Mesenchymal stem cell (in vitro differentiated cells and primary cell): Measurements from ENCODE around the gene PSMG1.
A peak's percentile ranks its signal among the peaks of the same experiment; 100 is the strongest.
"Not testable (repeated sequence)": the region's sequence is repeated elsewhere in the genome, so short reads cannot be mapped to it uniquely, and the experiment has no call there.

Experiments used
- DNase-seq: peaks from one replicate; pipeline ENCODE4 v3.0.0-alpha.2; 2013
- H2AFZ ChIP-seq: one replicate; pipeline ENCODE4 v1.6.1; 2013; ENCODE audit warnings: low read depth, mild to moderate bottlenecking, control low read depth, inconsistent platforms, low read length, moderate library complexity
- H2AK5ac ChIP-seq: 2 replicates; pipeline ENCODE4 v1.6.1; 2013; ENCODE audit warnings: low read length, moderate library complexity, mild to moderate bottlenecking, inconsistent platforms; ENCODE audit not compliant: severe bottlenecking
- H2BK120ac ChIP-seq: one replicate; pipeline ENCODE4 v1.6.1; 2013; ENCODE audit warnings: low read depth, mild to moderate bottlenecking, inconsistent platforms, low read length, moderate library complexity
- H2BK12ac ChIP-seq, 2 experiments: one replicate each; pipeline ENCODE4 v1.6.1; 2013; ENCODE audit warnings: inconsistent platforms in 2 of 2, low read length in 2 of 2, mild to moderate bottlenecking in 2 of 2, moderate library complexity in 2 of 2, control low read depth in 1 of 2
- H2BK15ac ChIP-seq: one replicate; pipeline ENCODE4 v1.6.1; 2013; ENCODE audit warnings: mild to moderate bottlenecking, low read depth, inconsistent platforms; ENCODE audit not compliant: poor library complexity, severe bottlenecking
- H2BK5ac ChIP-seq: 2 replicates; pipeline ENCODE4 v1.6.1; 2013; ENCODE audit warnings: low read depth, mild to moderate bottlenecking, low read length, control low read depth, inconsistent platforms; ENCODE audit not compliant: poor library complexity, severe bottlenecking
- H3K14ac ChIP-seq, 2 experiments: one replicate each; pipeline ENCODE4 v1.6.1; 2013; ENCODE audit warnings: inconsistent platforms in 2 of 2, low read length in 2 of 2, control low read depth in 1 of 2, mild to moderate bottlenecking in 1 of 2, moderate library complexity in 1 of 2
- H3K18ac ChIP-seq, 2 experiments: one replicate each; pipeline ENCODE4 v1.6.1; 2013; ENCODE audit warnings: inconsistent platforms in 2 of 2, low read length in 2 of 2, control low read depth in 1 of 2, low read depth in 1 of 2, mild to moderate bottlenecking in 1 of 2
- H3K23ac ChIP-seq, 2 experiments: one replicate each; pipeline ENCODE4 v1.6.1; 2013; ENCODE audit warnings: inconsistent platforms in 2 of 2, low read length in 2 of 2, mild to moderate bottlenecking in 2 of 2, moderate library complexity in 2 of 2, control low read depth in 1 of 2
- H3K27ac ChIP-seq: 2 replicates; pipeline ENCODE4 v1.5.1; 2013; ENCODE audit warnings: mild to moderate bottlenecking, moderate library complexity, low read length, control low read depth, inconsistent platforms; ENCODE audit not compliant: poor library complexity, severe bottlenecking
- H3K27me3 ChIP-seq, 2 experiments: 2 replicates each; pipeline versions ENCODE4 v1.6.1 to v1.7.0; 2013; ENCODE audit warnings: low read length in 2 of 2, mild to moderate bottlenecking in 2 of 2, moderate library complexity in 2 of 2, control low read depth in 1 of 2, inconsistent platforms in 1 of 2; ENCODE audit not compliant: control insufficient read depth in 1 of 2, insufficient read depth in 1 of 2
- H3K36me3 ChIP-seq, 2 experiments: 2 replicates each; pipeline versions ENCODE4 v1.6.1 to v1.7.0; 2013; ENCODE audit warnings: low read length in 2 of 2, control low read depth in 1 of 2, inconsistent platforms in 1 of 2, low read depth in 1 of 2, mild to moderate bottlenecking in 1 of 2; ENCODE audit not compliant: insufficient read depth in 2 of 2, control insufficient read depth in 1 of 2
- H3K4ac ChIP-seq, 2 experiments: one replicate each; pipeline ENCODE4 v1.6.1; 2013; ENCODE audit warnings: inconsistent platforms in 2 of 2, low read length in 2 of 2, mild to moderate bottlenecking in 2 of 2, moderate library complexity in 2 of 2, control low read depth in 1 of 2, low read depth in 1 of 2
- H3K4me1 ChIP-seq: 2 replicates; pipeline ENCODE4 v1.6.1; 2013; ENCODE audit warnings: low read depth, low read length, control low read depth; ENCODE audit not compliant: control insufficient read depth, insufficient read depth
- H3K4me2 ChIP-seq: 2 replicates; pipeline ENCODE4 v1.6.1; 2013; ENCODE audit warnings: low read length, mild to moderate bottlenecking, inconsistent platforms; ENCODE audit not compliant: poor library complexity, severe bottlenecking
- H3K4me3 ChIP-seq, 2 experiments: 2 replicates each; pipeline versions ENCODE4 v1.5.1 to v1.7.0; 2013; ENCODE audit warnings: low read length in 2 of 2, mild to moderate bottlenecking in 2 of 2, control low read depth in 1 of 2, low read depth in 1 of 2; ENCODE audit not compliant: insufficient read depth in 1 of 2
- H3K79me1 ChIP-seq: replicated peaks from 2 replicates; pipeline ENCODE4 v1.6.1; 2013; ENCODE audit warnings: mild to moderate bottlenecking, control low read depth, low read length, inconsistent platforms; ENCODE audit not compliant: poor library complexity, severe bottlenecking
- H3K9ac ChIP-seq: 2 replicates; pipeline ENCODE4 v1.7.0; 2013; ENCODE audit warnings: mild to moderate bottlenecking, low read length, moderate library complexity
- H3K9me3 ChIP-seq: 2 replicates; pipeline ENCODE4 v1.7.0; 2013; ENCODE audit warnings: mild to moderate bottlenecking, low read length; ENCODE audit not compliant: control insufficient read depth
- H4K8ac ChIP-seq: one replicate; pipeline ENCODE4 v1.6.1; 2013; ENCODE audit warnings: inconsistent platforms, mild to moderate bottlenecking, low read length, moderate library complexity
- H4K91ac ChIP-seq: one replicate; pipeline ENCODE4 v1.6.1; 2013; ENCODE audit warnings: mild to moderate bottlenecking, low read length, inconsistent platforms
- WGBS: methylation state at CpG from one replicate; pipeline ENCODE4 v1.1.7; 2013; ENCODE audit warnings: mixed read lengths; 5-methylcytosine and 5-hydroxymethylcytosine counted together

The PSMG1 gene

DNA sequence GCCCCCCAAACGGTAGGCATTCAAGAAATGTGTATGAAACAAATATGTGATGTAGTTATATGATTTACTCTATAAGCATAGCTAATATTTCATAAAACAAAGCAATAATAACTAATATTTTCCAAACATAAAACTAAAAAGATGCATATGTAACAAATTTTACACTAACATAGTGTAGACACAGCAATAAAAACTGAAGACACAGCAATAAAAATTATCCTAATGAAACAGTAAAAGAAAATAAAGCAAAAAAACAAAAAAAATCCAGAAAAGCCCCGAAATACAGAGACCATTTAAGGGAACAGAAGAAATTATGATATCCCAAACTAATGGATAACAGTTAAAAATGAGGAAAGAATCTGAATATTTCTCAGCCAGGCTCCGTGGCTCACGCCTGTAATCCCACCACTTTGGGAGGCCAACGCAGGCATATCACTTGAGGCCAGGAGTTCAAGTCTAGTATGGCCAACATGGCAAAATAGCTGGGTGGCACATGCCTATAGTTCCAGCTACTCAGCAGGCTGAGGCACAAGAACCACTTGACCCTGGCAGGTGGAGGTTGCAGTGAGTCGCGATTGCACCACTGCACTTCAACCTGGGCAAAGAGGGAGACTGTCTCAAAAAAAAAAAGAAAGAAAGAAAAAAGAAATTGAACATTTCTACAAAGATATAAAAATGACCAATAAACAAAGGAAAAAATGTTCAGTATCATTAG is 38.2 kb upstream of the PSMG1 start:
- Histone ChIP-seq H2AK5ac (no peak overlapping the region), H3K9ac (no peak overlapping the region), H4K91ac (no peak overlapping the region), H3K79me1 (peaks cover 7% of the 10 kb centered on the region), H3K36me3 (peaks cover 11 to 85% of the 10 kb centered on the region in 2 experiments), H2BK120ac (no peak overlapping the region), H2BK12ac (no peak overlapping the region), H2AFZ (no peak overlapping the region), H3K4me3 (no peak overlapping the region), H2BK5ac (no peak overlapping the region), H3K27me3 (no peaks in the 10 kb centered on the region), H3K4me2 (no peak overlapping the region), H3K9me3 (no peaks in the 10 kb centered on the region), H3K4me1 (no peaks in the 10 kb centered on the region), H4K8ac (no peak overlapping the region), H3K27ac (no peak overlapping the region), H2BK15ac (no peak overlapping the region), H3K18ac (no peak overlapping the region), H3K4ac (no peak overlapping the region), H3K14ac (peak overlapping the region in 1 of 2 experiments; percentile 77), H3K23ac (no peak overlapping the region)
- DNase-seq = no peak
- WGBS = over 99% methylated on average over 3 of the region's 7 CpGs

- H3K9me3 ChIP-seq, H3K27ac ChIP-seq, H2BK12ac ChIP-seq, H3K14ac ChIP-seq, H2BK120ac ChIP-seq, H2BK15ac ChIP-seq, H2AK5ac ChIP-seq, H3K9ac ChIP-seq, DNase-seq, H2BK5ac ChIP-seq, H3K4me2 ChIP-seq, H3K23ac ChIP-seq, H4K8ac ChIP-seq, H3K18ac ChIP-seq, H3K79me1 ChIP-seq, H3K4me1 ChIP-seq, H2AFZ ChIP-seq, H3K4me3 ChIP-seq, H3K4ac ChIP-seq, H3K27me3 ChIP-seq, H4K91ac ChIP-seq: not testable (repeated sequence)
- peaks cover 11 to 85% of the 10 kb centered on the region in 2 experiments for H3K36me3 ChIP-seq
- no CpG with 5 or more reads among the region's 2 CpGs for WGBS
Observed at GRCh38 chr21:39220875-39221274, 37.6 kb upstream of the PSMG1 start.

DNA sequence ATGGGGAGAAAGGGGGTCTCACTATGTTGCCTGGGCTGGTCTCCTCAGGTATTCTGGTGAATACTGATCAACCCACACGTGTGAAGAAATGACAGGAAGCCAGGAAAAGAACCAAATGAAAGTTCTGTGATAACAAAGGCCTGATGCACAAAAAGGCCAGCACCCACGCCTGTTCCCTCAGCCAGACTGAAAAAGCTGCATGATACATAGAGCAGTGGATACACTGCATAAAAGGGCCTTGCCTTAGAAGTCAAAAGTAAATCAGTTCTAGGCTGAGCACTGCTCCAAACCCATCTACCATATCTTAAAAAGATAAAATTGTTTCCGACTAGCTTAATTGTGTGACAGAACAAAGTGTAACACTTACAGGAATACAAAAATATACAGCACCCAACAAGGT is 36.9 kb upstream of the PSMG1 start:
- H3K36me3 ChIP-seq = peaks cover 11 to 91% of the 10 kb centered on the region in 2 experiments
- no peaks in the 10 kb centered on the region for H3K9me3 ChIP-seq
- no peak overlapping the region for H3K4ac ChIP-seq
- H3K23ac ChIP-seq = no peak overlapping the region
- no peaks in the 10 kb centered on the region for H3K4me1 ChIP-seq
- H2BK12ac ChIP-seq = no peak overlapping the region
- H3K4me3 ChIP-seq = no peak overlapping the region
- H3K4me2 ChIP-seq = no peak overlapping the region
- H4K8ac ChIP-seq = no peak overlapping the region
- no peak overlapping the region for H3K18ac ChIP-seq
- DNase-seq = no peak
- H3K9ac ChIP-seq = no peak overlapping the region
- no peaks in the 10 kb centered on the region for H3K27me3 ChIP-seq
- H2BK120ac ChIP-seq = no peak overlapping the region
- no peak overlapping the region for H2AFZ ChIP-seq
- H3K14ac ChIP-seq = no peak overlapping the region
- 94% methylated on average over 3 of the region's 3 CpGs for WGBS
- peaks cover 9% of the 10 kb centered on the region for H3K79me1 ChIP-seq
- no peak overlapping the region for H2BK15ac ChIP-seq
- H3K27ac ChIP-seq = no peak overlapping the region
- H4K91ac ChIP-seq = no peak overlapping the region
- H2BK5ac ChIP-seq = no peak overlapping the region
- H2AK5ac ChIP-seq = no peak overlapping the region

DNA sequence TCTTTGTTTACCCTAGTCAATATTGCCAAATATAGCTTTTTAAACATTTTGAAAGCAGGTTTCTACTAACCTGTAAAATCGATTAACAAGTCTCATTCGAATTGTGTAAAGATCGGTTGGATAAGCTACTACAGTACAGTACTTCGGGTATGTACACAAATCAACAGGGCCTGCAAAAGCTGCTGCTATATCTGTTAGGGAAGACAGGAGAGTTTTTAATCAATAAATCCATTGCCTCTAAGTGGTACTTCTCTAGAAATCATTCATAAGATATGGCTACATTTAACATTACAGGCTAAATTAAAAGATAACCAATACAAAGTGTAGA is 34.8 kb upstream of the PSMG1 start:
- H2AK5ac ChIP-seq = no peak overlapping the region
- H2AFZ ChIP-seq = no peak overlapping the region
- no peak overlapping the region for H3K4me2 ChIP-seq
- no peak overlapping the region for H4K91ac ChIP-seq
- no peak overlapping the region for H2BK5ac ChIP-seq
- no peak overlapping the region for H3K4ac ChIP-seq
- H3K36me3 ChIP-seq = peaks cover 10 to 90% of the 10 kb centered on the region in 2 experiments
- no peaks in the 10 kb centered on the region for H3K27me3 ChIP-seq
- no peak overlapping the region for H4K8ac ChIP-seq
- H2BK12ac ChIP-seq = no peak overlapping the region
- peaks cover 9% of the 10 kb centered on the region for H3K79me1 ChIP-seq
- no peaks in the 10 kb centered on the region for H3K9me3 ChIP-seq
- no peaks in the 10 kb centered on the region for H3K4me1 ChIP-seq
- H3K18ac ChIP-seq = no peak overlapping the region
- H3K14ac ChIP-seq = no peak overlapping the region
- 97% methylated on average over 4 of the region's 4 CpGs for WGBS
- H2BK15ac ChIP-seq = no peak overlapping the region
- no peak overlapping the region for H3K23ac ChIP-seq
- H2BK120ac ChIP-seq = no peak overlapping the region
- no peak overlapping the region for H3K4me3 ChIP-seq
- H3K27ac ChIP-seq = no peak overlapping the region
- no peak overlapping the region for H3K9ac ChIP-seq
- no peak for DNase-seq
